Esophagus muscularis mucosa (tissue), 4 donors: ENCODE data around the gene AGAP5. TPM values are rescaled to one million over a fixed set of nuclear protein-coding genes. Genes with fewer than 3 reads are reported as not detected.

Source experiments
- DNase-seq: peaks from one replicate; pipeline ENCODE4 v3.0.0-alpha.2; 2017; ENCODE audit errors: extremely low spot score
- H3K27ac ChIP-seq, 4 donors: fragments of 200-600 bp; sonication (generic); replicated peaks in 1 of 4; 1 replicate in 3 of 4; 2 replicates in 1 of 4; pipeline ENCODE4 v1.5.1; 2016 to 2019; ENCODE audit warnings: mild to moderate bottlenecking in 1 of 4
- H3K27me3 ChIP-seq, 4 donors: fragments of 200-600 bp; sonication (generic); one replicate each; pipeline versions ENCODE4 v1.5.1 to v1.6.0; 2016 to 2019
- H3K36me3 ChIP-seq, 4 donors: fragments of 200-600 bp; sonication (generic); one replicate each; pipeline ENCODE4 v1.5.1; 2016 to 2019
- H3K4me1 ChIP-seq, 4 donors: fragments of 200-600 bp; sonication (generic); one replicate each; pipeline ENCODE4 v1.5.1; 2016 to 2019
- H3K4me3 ChIP-seq, 4 donors: fragments of 200-600 bp; sonication (generic); 1 replicate in 2 of 4; 2 replicates in 2 of 4; pipeline ENCODE4 v1.5.1; 2016 to 2019; ENCODE audit warnings: mild to moderate bottlenecking in 4 of 4, moderate library complexity in 1 of 4
- H3K9me3 ChIP-seq, 4 donors: fragments of 200-600 bp; sonication (generic); 1 replicate in 3 of 4; 2 replicates in 1 of 4; pipeline ENCODE4 v1.5.1; 2016 to 2019
- CTCF ChIP-seq, 3 experiments: fragments of 200-600 bp in 2 of 3; fragments of 450-650 bp in 1 of 3; sonication (generic) in 2 of 3; IDR thresholded peaks; one replicate each; pipeline ENCODE4 v1.5.1; 2017 to 2019; ENCODE audit warnings: antibody characterized with exemption in 3 of 3, mild to moderate bottlenecking in 2 of 3, moderate library complexity in 1 of 3
- EP300 ChIP-seq: sonication (generic); formaldehyde crosslinking; IDR thresholded peaks from one replicate; pipeline ENCODE4 v1.6.1; 2017; ENCODE audit warnings: antibody characterized with exemption
- POLR2A ChIP-seq: fragments of 450-650 bp; IDR thresholded peaks from one replicate; pipeline ENCODE4 v1.6.1; 2017; ENCODE audit warnings: antibody characterized with exemption, moderate library complexity, mild to moderate bottlenecking, low read depth
- POLR2AphosphoS5 ChIP-seq, 2 donors: sonication (generic); formaldehyde crosslinking; IDR thresholded peaks; one replicate each; pipeline ENCODE4 v1.6.1; 2017; ENCODE audit warnings: antibody characterized with exemption in 2 of 2
- WGBS: methylation state at CpG from one replicate; pipeline ENCODE4 v1.1.5; 2018; 5-methylcytosine and 5-hydroxymethylcytosine counted together
- intact Hi-C: fragments of 100-400 bp; cut with DNase I; formaldehyde crosslinking; loops from one replicate; pipeline ENCODE4 v1.15.1; 2023
- total RNA-seq, 4 donors: library from RNA; depleted of rRNA; stranded (reverse); fragments of >200 nt; gene quantifications; one replicate each; pipeline versions ENCODE4 v1.1.0 to v1.2.1, GENCODE V29; 2016

Gene AGAP5
- total RNA-seq, 4 donors from 2014 or later: 2.3 to 6.6 (median 2.8) TPM

GRCh38 chr10:73646598-73647041 lies 51.3 kb downstream of the AGAP5 start:
- no peak for DNase-seq
- WGBS: 87% methylated on average over 9 of the region's 9 CpGs
- peaks cover 21 to 44% (median 28%) of the 10 kb centered on the region in 4 donors for H3K4me1 ChIP-seq
- H3K4me3 ChIP-seq: no peak overlapping the region
- no peak overlapping the region for H3K27ac ChIP-seq
- H3K36me3 ChIP-seq: no peaks in the 10 kb centered on the region
- no peaks in the 10 kb centered on the region for H3K27me3 ChIP-seq
- H3K9me3 ChIP-seq: no peaks in the 10 kb centered on the region
- intact Hi-C loops: no loop called here
- no peak for TF ChIP-seq POLR2A
- TF ChIP-seq CTCF (IDR thresholded peaks at IDR 0.05): no peak
- no peak for TF ChIP-seq EP300
- TF ChIP-seq POLR2AphosphoS5 (IDR thresholded peaks at IDR 0.05): no peak

- Histone ChIP-seq H3K27me3 (no peaks in the 10 kb centered on the region), H3K27ac (no peak overlapping the region), H3K4me1 (peaks cover 21 to 33% (median 27%) of the 10 kb centered on the region in 4 donors), H3K9me3 (no peaks in the 10 kb centered on the region), H3K36me3 (no peaks in the 10 kb centered on the region), H3K4me3 (no peak overlapping the region)
- TF ChIP-seq CTCF (IDR thresholded peaks at IDR 0.05): no peak
- TF ChIP-seq POLR2A: no peak
- TF ChIP-seq POLR2AphosphoS5 (IDR thresholded peaks at IDR 0.05): no peak
- TF ChIP-seq EP300: no peak
- DNase-seq: no peak
- 70% methylated on average over 3 of the region's 3 CpGs for WGBS
- intact Hi-C loops: loop anchor here (2.0 kb wide), 1 partner anchor 114 kb away; no protein-coding TSS in a partner anchor
Observed at GRCh38 chr10:73645251-73645650, 52.7 kb downstream of the AGAP5 start.

DNA sequence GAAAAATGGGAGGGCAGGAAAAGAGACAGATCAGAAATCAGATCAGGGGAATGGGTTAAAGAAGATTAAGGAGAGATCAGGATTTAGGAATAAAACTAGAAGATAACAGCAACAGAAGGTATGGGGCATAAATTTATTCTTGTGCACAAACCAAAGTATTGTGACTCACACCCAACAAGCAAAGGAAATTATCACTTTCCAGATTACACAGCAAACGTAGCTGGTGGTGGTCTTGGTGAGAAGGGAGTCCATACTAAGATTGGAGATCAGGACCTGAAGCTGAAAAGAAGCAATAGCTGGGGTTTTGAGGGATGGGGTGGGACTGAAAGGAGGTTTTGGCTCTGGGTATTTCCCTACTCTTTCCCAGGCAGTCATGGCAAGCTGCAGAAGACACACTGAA lies 53.1 kb downstream of the AGAP5 start:
- no peak for DNase-seq
- intact Hi-C loops: loop anchor here (2.0 kb wide), 1 partner anchor 114 kb away; no protein-coding TSS in a partner anchor
- Histone ChIP-seq H3K4me3 (no peak overlapping the region), H3K36me3 (no peaks in the 10 kb centered on the region), H3K9me3 (no peaks in the 10 kb centered on the region), H3K27me3 (no peaks in the 10 kb centered on the region), H3K4me1 (peaks cover 21 to 33% (median 27%) of the 10 kb centered on the region in 4 donors), H3K27ac (no peak overlapping the region)
- 52% methylated on average over 1 of the region's 1 CpG for WGBS
- TF ChIP-seq EP300 (no peak), POLR2AphosphoS5 (IDR thresholded peaks at IDR 0.05) (no peak), CTCF (IDR thresholded peaks at IDR 0.05) (no peak), POLR2A (no peak)

DNA sequence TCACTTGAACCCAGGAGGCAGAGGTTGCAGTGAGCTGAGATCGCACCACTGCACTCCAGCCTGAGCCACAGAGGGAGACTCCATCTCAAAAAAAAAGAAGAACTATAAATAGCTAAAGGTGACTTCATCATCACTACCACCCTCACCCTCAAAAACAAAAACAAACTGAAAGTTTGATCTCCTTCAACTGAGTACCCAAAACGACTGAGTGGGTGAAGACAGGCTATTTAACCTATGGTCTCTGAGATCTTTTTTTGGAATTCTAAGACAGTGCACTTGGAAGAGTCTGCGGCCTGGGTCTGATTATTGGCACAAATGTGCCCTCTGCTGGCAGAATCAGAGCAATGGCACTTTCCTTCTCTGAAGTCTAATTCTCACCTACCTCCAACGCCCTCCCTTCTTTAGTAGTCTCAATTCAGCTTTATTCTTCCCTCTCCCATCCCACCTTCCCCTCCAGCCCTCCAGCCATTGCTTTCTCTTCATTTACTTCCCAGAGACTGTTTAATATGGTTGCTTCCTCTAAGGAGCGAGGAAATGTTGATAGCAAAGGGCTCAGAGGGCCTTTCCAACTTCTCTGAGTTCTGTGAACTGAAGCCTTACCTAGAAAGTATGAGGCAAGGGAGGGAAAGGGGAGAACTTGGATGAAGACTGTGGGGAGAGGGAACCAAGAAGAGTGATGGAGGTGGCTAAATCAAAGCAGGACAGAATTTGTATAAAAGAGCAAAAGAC lies 53.7 kb downstream of the AGAP5 start:
- intact Hi-C loops: loop anchor here (2.0 kb wide), 1 partner anchor 113 kb away; no protein-coding TSS in a partner anchor
- H3K27me3 ChIP-seq: no peaks in the 10 kb centered on the region
- H3K27ac ChIP-seq: no peak overlapping the region

More for the DNA sequence above, 53.7 kb downstream of the AGAP5 start:
- no peak for DNase-seq
- Histone ChIP-seq H3K4me1 (peaks cover 21 to 33% (median 27%) of the 10 kb centered on the region in 4 donors), H3K9me3 (no peaks in the 10 kb centered on the region), H3K36me3 (no peaks in the 10 kb centered on the region), H3K4me3 (no peak overlapping the region)
- TF ChIP-seq POLR2AphosphoS5 (IDR thresholded peaks at IDR 0.05): peak; percentile 26 to 42
- no peak for TF ChIP-seq POLR2A
- TF ChIP-seq EP300: no peak
- TF ChIP-seq CTCF (IDR thresholded peaks at IDR 0.05): peak; percentile 87 to 95 (median 90)
- 15% methylated on average over 5 of the region's 5 CpGs for WGBS
